Measurements from ENCODE around the gene TPCN1. TPM values are rescaled to one million over a fixed set of nuclear protein-coding genes. Genes with fewer than 3 reads are reported as not detected.

Gene TPCN1
- total and polyA plus RNA-seq, 2 of the 13 experiments (the other 11 are each of a cell fraction or from before 2014, with no cell fraction given), result 8.0 to 26.8 TPM

- TF ChIP-seq ZNF142 (CRISPR knock-in tag; IDR thresholded peaks at IDR 0.05) (no peak), ZNF205 (CRISPR knock-in tag; IDR thresholded peaks at IDR 0.05) (no peak), AGO2 (optimal IDR thresholded peaks at IDR 0.05; ENCODE audit: low read depth, low read length) (no peak), NFYB (CRISPR knock-in tag; IDR thresholded peaks at IDR 0.05) (no peak), TFE3 (CRISPR knock-in tag; IDR thresholded peaks at IDR 0.05) (no peak), MAFK (conservative IDR thresholded peaks at IDR 0.05 in 1 of 2, IDR thresholded peaks at IDR 0.05 in 1 of 2; ENCODE audit: low read length in 2 of 2) (no peak), MXD1 (CRISPR knock-in tag; IDR thresholded peaks at IDR 0.05) (no peak), ZNF34 (CRISPR knock-in tag; IDR thresholded peaks at IDR 0.05; ENCODE audit: borderline replicate concordance) (no peak)
These were observed 19.1 kb downstream of the TPCN1 start (continued) for GRCh38 chr12:113240395-113240794.
